GM19438 (cell line): ENCODE measurements around the gene BCR.

ENCODE experiments used
- ATAC-seq: cut with Tn5 transposase; IDR thresholded peaks from one replicate; pipeline ENCODE4 v1.9.1; 2021; ENCODE audit warnings: low read depth; ENCODE audit not compliant: unreplicated experiment

Gene BCR

DNA sequence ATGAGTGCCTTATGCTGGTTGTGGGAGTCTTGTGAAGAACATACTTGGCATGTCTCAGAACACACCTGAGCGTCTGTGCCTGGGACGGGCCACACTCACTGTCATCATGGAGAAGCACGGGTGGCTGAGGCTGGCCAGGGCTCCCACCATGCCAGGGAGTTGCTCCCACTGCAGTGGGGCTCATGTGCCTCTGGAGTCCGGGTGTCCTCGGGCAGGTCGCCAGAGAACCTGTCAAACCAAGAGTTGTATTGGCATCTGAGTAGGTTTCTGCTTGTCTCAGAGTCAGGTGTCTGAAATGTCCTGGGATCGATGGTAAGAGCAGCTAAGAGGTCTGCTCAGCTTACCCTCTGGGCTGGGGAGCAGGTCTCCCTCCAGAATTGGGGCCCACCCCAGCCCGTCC lies 92.1 kb downstream of the BCR start:
- ATAC-seq: no peak

DNA sequence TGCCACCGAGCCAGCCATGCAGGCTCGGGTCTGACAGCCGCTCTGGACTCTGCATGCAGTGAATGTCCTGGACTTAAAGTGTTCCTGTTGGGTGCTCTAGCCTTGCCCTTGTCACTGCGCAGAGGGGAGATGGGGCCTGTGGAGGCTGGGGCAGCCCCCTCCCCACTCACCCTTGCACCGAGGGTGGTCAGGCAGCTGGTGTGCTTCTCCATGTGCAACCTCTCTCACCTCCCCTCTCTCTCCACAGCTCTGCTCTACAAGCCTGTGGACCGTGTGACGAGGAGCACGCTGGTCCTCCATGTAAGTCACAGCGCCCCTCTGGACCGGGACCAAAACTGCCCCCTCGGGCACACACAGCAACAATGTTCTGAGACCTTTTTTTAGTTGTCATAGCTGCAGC lies 92.5 kb downstream of the BCR start:
- no peak for ATAC-seq

DNA sequence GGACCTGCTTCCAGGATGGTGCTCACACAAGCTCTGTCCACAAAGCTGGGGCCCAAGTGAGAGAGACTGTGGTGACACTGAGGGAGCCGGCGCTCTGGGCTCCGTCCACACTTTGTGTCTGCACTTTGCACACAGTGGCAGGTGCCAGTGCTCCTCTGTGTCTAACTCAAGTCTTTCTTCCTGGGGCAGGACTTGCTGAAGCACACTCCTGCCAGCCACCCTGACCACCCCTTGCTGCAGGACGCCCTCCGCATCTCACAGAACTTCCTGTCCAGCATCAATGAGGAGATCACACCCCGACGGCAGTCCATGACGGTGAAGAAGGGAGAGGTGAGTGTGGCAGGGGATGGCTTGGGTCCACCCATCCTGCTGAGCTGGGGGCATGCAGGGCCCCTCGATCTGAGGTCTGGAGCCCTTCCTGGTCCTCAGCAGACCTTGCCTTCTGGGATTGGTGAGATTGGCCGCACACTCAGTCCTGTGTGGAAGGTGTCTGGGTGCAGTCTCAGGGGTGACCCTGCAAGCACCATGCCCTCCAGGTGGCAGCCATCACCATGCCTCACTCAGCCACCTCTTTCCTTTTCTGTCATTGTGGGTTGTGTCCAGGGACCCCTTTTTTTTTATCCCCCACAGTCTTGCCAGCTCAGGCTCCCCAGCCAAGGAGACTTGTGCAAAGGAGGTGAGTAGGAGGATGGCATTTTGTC lies 93.3 kb downstream of the BCR start:
- ATAC-seq: no peak

DNA sequence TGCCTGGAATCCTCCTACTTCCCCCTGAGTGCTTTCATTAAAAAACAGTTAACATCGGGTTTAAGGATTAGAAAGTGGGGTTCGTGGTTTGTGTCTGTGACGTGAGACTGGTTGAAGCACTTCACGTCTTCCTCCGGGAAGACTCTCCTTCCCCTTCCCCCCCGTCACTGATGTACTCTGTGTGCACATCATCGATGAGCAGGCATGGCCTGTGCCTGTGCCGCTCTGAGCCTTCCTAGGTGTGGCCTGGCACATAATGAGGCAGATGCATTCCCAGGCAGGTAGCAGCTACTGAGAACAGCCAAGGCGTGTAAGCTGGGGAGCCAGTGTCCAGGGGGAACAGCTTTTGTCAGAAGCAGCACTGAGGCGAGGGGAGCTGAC lies 93.8 kb downstream of the BCR start:
- ATAC-seq: no peak

DNA sequence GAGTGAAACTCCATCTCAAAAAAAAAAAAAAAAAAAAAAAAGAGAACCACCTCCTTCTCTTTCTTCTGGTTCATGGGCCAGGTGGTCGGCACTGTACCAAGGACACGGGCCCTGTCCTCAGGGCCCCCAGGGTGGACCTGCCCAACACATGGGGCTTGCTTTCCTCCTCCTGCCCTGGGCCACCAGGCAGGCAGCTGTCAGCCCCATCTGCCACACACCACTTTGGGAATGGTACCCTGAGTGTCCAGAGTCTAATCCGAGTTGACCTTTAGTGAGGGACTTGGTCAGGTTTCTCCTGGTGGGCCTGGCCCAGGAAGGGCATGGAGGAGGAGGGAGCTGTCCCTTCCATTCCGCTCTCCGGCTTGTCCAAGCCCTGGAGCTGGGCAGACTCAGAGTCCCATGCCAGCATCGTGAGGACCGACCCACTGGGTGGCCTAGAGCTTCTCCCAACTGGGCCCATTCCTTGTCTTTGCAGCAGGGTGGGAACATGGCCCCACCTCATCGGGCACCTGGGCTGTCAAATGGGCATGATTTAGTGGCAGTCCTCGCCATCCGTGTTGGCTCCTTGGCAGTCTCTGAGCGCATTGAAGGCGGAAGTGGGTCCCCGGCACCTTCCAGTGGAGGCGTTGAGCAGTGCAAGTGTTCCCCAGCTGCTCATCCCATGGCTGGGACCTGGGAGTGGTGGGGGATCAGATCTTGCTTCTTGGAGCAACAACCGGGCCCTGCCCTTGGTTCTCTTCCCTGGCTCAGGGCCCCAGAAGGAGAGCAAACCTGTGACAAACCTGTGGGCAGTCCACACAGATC lies 94.8 kb downstream of the BCR start:
- no peak for ATAC-seq

DNA sequence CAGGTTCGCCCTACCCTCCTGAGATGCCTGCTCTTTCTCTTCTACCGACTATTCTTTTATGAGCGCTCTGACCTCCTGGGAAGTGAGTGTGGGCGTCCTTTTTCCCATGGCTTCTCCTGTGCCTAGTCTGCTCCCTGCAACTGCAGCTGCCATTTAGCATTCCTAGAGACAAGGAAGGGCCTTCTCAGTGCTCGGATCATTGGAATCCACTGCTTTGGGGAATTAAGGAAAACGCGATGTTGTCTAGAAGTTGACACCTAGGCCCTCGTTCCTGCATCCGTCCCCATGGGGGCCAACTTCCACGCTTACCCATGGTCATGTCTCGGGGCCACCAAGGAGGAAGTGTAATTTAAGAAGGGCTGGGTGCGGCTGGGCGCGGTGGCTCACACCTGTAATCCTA lies 95.4 kb downstream of the BCR start:
- ATAC-seq: no peak

DNA sequence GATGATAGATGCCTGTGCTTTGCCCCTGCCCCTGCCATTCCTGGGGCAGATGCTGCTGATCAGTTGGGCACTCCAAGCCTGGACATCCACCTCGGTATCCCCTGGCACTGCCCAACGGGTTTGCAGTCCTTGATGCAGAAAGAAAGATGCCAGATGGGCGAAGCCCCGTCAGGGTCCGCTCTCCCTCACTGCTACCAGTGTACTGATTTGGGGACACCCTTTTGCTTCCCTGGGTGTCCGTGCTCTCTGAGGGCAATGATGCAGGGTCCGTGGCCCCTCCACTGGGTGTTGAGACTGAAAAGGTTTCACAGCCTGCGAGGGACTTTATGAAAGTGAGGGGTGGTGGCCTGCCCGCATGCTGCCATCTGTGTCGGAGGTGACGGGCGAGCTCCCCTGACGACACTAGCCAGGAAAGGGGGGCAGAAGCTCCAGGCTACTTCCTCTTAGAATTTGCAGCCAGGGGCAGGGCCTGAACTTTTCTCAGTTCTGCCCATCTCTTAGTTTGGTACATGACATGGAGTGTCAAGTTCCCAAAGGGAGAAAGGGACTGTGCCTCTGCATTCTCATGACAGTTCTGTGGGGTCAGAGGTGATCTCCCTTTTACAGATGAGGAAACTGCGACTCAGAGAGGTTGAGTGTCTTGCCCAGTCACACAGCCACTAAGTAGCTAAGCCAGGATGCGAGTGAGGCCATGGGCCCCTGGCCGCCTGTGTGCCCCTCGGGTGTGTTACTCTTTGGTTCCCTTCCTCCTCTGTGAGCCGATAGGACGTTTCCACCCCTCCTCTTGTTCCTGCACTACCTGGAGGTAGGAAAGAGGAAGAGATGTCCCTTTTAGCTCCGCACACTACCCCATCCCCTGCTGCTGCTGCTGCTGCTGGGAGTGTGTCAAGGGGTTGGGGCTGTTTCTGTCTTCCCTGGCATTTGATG lies 96.6 kb downstream of the BCR start:
- ATAC-seq: no peak

DNA sequence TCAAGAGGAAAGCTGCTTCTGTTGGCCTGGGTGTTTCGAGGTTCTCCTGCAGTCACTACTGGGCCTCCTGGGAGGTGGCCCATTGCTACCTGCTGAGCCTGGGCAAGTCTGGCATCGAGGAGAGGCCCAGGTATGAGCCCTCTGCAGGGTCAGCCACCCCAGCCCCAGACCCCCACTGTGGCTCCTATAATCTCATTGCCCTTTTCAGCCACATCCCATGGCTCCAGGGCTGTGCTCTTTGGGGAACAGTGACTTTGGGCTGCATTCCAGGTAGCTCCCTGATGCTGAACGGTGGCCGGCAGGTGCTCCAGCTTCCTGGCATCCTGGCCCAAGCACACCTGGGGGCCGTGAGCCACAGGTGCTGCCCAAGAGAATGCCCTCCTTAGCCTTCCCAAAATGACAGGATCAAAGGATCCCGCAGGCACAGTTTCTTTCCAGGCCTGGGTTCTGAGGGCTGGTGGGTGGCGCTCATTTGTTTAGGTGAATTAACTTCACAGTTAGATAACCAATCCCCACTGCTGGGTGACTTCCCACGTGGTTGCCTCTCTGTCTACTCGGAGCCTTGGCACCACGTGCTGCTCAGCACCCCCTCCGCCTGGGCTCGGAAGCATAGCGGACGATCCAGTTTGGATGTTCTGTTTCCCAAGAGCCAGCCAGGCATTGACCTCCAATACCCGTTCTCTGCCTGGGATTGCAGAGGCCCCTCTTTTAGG lies 97.4 kb downstream of the BCR start:
- no peak for ATAC-seq

DNA sequence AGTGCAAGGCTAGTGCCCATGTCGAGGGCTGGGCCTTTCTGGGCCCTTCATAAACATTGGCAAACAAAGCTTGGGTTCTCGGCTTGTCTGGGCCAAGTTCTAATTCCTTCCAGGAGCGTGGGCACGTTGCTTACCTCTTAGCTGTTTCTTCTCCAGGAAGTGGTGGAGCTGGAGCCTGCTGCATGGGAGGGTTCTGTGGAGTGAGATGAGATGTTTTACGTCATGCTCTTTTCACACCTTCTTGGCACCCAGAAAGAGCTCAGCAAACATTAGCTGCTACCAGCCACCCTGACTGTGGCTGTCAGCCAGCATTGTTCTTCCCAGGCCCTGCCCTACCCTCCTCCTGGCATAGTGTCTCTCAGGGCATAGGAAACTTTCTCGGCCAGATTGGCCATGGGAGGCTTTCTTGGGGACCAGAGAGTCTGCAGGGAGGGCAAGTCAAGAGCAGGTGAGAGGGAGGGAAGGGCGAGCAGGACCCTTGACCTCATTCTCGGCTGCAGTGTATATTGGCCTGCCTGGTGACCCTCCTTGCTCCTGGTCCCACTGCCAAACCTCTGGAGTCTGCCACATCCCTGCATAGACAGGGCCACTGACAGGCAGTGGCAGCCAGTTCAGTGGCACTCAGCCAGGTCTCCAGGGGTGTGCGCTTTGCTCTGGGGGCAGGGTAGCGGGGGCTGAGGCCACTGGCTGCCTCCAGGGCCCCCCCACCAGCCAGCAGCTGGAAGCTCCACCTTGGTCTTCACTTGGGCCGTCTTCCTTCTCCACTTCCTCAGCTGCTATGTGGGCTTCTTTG lies 98.8 kb downstream of the BCR start:
- ATAC-seq: no peak

DNA sequence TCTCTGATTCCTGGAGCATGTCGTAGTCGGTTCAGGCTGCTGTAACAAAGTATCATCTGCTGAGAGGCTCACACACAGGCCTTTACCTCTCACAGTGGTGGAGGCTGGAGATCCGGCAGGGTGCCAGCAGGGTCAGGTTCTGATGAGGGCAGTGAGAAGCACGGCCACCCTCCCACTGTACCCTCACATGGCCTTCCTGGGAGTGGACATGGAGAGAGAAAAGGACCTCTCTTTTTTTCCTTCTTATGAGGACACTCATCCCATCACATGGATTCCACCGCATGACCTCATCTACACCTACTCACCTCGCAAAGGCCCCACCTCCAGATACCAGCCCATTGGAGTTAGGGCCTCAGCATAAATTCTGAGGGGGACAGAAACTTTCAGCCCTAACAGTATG lies 99.5 kb downstream of the BCR start:
- ATAC-seq: no peak

DNA sequence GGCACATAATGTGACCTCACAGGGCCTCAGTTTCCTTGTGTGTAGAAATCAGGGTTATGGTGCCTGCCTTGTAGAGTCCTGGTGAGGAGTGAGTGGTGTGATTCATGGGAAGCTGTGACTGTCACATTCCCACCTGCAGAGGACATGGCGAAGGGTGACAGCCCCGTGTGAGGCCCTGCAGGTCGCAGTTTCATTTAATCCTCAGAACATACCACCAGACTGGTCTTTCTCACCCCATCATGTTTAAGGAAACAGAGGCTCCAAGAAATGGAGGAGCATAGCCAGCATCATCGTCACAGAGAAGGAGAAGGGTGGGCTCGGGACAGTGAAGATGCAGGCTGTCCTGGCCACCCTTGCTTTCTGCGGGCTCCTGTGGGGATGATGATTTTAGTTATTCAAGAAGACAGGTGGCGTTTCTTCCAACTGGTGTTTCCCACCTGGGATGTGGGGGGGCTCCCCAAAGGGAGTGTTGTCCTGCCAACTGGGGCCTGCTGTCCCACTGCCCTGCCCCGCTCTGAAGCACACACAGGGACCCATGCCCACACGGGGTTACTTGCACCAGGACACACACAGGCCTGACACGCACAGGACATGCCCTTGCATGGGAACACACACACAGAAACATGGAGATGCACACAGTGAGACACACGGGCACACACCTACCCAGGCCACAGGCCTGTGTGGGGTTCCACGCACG lies 100.2 kb downstream of the BCR start:
- no peak for ATAC-seq

DNA sequence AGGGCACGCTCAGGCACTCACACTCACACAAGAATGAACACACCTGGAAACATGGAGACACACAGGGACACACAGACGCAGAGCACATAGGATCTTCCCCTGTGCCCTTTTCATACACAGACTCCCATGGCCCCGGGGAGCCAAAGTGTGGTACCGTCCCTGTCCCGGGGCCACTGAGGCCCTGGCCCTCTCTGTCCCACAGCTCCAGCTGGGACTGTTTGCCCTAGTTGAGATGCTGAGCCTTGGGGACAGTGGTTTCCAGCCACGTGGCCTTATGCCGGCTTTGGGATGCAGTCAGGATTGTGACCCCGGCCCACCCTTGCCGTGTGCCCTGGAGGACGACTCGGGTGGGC lies 100.7 kb downstream of the BCR start:
- ATAC-seq: no peak

DNA sequence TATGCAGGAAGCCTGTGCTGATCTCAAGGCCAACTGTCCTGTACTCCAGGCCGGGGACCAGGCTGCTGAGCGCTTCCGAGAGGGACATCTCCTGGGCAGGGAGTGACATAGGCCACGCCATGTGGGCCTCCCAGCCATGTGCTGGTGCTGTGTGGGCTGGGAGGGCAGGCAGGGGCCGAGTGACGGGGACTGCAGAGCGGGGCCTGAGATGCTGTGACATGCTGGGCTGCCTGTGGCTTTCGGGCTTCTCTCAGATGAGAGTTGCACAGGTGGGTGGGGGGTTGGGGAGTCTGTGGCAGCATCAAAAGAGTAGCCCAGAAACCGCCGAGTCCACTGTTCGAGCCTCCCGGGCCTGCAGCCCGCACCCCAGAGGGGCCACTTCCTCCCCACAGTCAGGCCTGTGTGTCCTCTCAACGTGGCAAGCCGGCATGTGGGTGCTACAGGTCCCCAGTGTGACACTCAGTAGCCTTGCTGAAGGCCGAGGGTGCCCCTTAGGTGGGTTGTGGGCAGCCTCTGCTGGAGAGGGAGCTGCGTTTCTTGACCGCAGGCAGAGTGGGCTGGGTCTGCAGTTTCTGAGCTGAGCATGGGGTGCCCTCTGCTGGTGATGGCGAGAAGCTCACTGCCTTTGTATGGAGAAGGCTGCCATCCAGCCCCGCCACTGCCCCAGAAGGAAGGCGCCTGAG lies 101.2 kb downstream of the BCR start:
- ATAC-seq: no peak

DNA sequence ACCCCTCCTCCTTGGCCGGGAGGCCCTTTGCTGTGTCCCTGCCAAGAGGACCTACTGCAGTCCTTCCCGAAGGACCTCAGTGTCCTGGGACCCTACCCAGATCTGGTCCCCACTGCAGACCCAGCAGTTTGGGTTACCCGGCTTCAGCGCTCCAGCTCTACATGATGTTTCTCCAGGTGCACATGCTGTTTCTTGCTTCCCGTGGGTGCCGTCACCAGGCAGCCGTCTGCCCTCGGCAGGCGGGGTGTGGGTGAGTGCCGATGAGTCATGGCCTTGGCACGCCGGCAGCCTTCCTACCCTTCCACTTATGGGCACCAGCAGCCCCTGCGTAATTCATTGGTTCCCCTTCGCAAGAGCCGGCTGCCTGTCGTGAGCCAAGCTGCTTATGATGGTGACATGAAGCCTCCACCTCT lies 101.8 kb downstream of the BCR start:
- no peak for ATAC-seq

DNA sequence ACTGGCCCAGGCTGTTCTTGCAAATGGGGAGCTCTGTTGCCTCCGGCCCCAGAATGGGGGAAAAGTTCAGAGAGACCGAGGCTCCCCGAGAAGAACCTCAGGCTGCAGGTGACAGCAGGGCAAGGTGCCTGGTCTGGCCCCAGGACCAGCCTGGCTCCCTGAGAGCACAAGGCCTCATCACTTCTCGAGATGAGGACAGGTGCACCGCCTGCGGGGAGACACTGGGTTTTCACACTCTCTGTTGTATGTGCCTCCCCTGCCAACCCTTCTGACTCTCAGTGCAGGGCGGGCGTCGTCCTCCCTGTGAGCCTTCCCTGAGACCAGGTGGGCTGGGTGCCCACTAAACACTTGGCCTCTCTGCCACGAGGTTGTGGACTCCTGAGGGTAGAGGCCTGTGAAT lies 102.2 kb downstream of the BCR start:
- no peak for ATAC-seq

DNA sequence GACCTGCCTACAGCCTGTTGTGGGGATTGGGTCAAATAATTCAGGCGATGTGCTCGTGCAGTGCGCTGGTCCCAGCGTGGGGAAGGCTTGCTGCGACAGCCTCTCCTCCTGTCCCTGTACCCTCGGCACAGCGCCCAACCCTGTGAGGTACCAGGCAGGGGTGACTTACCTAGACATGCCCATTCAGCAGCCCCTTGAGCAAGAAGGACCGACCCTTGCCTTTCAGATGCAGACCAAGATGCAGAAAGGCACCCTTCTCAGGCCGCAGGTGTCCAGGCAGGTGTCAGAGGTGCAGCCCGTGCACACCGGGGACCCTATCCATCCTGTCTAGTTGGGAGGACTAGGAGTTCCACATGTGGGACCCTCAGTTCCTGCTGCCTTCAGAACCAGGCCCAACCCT lies 102.7 kb downstream of the BCR start:
- ATAC-seq: no peak

DNA sequence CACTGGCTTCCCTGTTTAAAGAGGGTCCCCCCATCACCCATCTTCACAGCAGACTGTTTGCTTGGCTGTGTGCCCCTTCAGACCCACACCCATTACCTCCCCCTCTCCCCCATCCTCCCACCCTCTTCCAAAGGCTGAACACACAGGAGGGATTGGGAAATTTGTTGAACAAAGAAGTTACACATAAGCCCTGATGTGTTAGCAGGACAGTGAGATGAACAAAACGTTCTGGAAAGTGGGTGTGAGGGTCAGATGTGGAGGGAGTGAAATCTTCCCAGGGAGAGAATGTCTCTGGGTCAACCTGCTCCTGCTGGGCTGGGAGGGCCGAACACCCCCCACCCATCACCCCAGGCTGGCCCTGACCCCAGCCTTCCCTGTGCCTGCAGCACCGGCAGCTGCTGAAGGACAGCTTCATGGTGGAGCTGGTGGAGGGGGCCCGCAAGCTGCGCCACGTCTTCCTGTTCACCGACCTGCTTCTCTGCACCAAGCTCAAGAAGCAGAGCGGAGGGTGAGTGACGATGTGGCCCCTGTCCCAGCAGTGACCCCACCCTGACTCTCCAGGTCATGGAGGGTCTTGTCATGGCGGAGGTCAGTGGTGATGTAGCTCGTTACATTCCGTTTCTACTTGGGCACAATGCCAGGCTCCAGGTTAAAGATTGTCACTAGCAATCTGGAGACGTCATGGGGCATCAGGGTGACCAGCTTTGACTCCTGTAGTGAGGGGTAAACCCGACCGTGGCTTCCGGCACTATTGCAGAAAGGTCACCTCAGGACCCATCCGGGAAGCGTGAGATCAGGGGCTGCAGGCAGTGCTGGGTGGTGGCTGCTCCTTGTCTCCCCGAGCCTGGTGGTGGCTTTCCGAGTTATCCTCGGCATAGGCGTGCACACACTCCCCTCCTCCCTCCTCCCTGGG lies 103.5 kb downstream of the BCR start:
- ATAC-seq: no peak

DNA sequence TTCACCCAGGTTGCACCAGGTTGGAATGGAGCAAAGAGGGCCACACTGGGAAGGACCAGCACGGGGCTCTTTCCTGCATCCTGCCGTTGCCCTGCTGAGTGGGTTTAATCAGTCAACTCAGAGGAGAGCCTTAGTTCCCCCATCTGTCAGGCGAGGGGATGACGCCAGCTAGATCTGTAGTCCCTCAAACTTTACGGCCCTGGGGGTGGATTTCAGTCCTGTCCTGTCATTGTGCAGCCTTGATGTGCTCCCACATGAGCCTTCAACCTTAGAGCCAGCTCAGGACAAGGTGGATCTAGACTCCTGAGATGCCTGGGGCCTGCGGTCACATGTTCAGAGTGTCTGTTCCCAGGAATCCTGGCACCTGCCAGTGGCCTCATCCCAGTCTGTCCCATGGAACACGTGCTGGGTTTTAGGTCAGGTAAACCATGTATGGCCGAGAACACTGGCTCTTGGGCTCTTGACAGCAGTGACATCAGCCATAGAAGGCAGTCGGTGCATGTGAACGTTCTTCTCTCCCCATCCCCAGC lies 104.3 kb downstream of the BCR start:
- ATAC-seq: no peak
